ENCODE data around the gene PCMTD2.

DNA sequence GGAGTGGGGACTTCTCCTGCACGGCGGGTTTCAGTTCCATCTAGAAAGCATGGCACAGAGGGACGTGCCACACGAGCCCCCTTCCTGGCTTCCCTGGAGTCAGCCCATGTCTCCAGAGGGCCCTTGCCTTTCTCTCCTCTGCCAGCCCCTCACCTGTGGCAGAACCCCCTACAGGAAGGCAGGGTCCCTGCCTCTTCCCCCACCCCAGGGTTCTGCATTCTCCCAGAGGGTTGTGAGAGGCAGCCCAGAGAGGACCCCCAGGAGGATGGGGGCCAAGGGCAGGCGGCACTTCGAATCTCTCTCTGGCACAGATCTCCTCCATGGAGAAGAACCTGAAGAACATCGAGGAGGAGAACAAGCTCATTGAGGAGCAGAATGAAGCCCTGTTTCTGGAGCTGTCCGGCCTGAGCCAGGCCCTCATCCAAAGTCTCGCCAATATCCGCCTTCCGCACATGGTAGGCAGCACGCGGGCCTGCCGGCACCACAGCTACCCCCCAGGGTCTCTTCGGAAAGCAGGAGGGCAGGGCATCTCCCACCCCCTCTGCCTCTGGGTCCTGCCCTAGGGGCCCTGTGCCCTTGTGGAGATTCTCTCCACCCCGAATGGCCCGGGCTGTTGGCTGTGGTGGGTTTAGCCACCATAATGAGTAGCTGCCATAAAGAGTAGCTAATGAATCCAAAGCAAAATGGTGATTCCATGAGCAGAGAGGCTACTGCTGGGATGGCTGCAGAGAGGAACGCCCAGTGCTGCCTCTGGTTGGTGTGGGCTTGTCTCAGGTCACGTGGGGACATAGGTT lies 15.9 kb upstream of the PCMTD2 start:
- TF ChIP-seq, protein P1, sequence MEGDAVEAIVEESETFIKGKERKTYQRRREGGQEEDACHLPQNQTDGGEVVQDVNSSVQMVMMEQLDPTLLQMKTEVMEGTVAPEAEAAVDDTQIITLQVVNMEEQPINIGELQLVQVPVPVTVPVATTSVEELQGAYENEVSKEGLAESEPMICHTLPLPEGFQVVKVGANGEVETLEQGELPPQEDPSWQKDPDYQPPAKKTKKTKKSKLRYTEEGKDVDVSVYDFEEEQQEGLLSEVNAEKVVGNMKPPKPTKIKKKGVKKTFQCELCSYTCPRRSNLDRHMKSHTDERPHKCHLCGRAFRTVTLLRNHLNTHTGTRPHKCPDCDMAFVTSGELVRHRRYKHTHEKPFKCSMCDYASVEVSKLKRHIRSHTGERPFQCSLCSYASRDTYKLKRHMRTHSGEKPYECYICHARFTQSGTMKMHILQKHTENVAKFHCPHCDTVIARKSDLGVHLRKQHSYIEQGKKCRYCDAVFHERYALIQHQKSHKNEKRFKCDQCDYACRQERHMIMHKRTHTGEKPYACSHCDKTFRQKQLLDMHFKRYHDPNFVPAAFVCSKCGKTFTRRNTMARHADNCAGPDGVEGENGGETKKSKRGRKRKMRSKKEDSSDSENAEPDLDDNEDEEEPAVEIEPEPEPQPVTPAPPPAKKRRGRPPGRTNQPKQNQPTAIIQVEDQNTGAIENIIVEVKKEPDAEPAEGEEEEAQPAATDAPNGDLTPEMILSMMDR (conservative IDR thresholded peaks at IDR 0.05; ENCODE audit: low read depth in 2 of 2) = no peak
- no peak for TF ChIP-seq EZH2 (IDR thresholded peaks at IDR 0.05; ENCODE audit: low read depth, unreplicated experiment)
- no peak for TF ChIP-seq EZH2phosphoT487 (IDR thresholded peaks at IDR 0.05; ENCODE audit: unreplicated experiment)
- TF ChIP-seq POLR2AphosphoS5 (IDR thresholded peaks at IDR 0.05; ENCODE audit: low read depth) = no peak
- TF ChIP-seq, protein P2, sequence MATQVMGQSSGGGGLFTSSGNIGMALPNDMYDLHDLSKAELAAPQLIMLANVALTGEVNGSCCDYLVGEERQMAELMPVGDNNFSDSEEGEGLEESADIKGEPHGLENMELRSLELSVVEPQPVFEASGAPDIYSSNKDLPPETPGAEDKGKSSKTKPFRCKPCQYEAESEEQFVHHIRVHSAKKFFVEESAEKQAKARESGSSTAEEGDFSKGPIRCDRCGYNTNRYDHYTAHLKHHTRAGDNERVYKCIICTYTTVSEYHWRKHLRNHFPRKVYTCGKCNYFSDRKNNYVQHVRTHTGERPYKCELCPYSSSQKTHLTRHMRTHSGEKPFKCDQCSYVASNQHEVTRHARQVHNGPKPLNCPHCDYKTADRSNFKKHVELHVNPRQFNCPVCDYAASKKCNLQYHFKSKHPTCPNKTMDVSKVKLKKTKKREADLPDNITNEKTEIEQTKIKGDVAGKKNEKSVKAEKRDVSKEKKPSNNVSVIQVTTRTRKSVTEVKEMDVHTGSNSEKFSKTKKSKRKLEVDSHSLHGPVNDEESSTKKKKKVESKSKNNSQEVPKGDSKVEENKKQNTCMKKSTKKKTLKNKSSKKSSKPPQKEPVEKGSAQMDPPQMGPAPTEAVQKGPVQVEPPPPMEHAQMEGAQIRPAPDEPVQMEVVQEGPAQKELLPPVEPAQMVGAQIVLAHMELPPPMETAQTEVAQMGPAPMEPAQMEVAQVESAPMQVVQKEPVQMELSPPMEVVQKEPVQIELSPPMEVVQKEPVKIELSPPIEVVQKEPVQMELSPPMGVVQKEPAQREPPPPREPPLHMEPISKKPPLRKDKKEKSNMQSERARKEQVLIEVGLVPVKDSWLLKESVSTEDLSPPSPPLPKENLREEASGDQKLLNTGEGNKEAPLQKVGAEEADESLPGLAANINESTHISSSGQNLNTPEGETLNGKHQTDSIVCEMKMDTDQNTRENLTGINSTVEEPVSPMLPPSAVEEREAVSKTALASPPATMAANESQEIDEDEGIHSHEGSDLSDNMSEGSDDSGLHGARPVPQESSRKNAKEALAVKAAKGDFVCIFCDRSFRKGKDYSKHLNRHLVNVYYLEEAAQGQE (IDR thresholded peaks at IDR 0.05; ENCODE audit: unreplicated experiment) = no peak
- TF ChIP-seq CREB1 (CRISPR knock-in tag; IDR thresholded peaks at IDR 0.05; ENCODE audit: low read depth) = no peak
- TF ChIP-seq ZNF331 (CRISPR knock-in tag; IDR thresholded peaks at IDR 0.05; ENCODE audit: low read depth) = no peak
- no peak for TF ChIP-seq ZNF114 (CRISPR knock-in tag; IDR thresholded peaks at IDR 0.05)
- no peak for TF ChIP-seq JUNB (IDR thresholded peaks at IDR 0.05; ENCODE audit: unreplicated experiment)
- TF ChIP-seq, protein P3, sequence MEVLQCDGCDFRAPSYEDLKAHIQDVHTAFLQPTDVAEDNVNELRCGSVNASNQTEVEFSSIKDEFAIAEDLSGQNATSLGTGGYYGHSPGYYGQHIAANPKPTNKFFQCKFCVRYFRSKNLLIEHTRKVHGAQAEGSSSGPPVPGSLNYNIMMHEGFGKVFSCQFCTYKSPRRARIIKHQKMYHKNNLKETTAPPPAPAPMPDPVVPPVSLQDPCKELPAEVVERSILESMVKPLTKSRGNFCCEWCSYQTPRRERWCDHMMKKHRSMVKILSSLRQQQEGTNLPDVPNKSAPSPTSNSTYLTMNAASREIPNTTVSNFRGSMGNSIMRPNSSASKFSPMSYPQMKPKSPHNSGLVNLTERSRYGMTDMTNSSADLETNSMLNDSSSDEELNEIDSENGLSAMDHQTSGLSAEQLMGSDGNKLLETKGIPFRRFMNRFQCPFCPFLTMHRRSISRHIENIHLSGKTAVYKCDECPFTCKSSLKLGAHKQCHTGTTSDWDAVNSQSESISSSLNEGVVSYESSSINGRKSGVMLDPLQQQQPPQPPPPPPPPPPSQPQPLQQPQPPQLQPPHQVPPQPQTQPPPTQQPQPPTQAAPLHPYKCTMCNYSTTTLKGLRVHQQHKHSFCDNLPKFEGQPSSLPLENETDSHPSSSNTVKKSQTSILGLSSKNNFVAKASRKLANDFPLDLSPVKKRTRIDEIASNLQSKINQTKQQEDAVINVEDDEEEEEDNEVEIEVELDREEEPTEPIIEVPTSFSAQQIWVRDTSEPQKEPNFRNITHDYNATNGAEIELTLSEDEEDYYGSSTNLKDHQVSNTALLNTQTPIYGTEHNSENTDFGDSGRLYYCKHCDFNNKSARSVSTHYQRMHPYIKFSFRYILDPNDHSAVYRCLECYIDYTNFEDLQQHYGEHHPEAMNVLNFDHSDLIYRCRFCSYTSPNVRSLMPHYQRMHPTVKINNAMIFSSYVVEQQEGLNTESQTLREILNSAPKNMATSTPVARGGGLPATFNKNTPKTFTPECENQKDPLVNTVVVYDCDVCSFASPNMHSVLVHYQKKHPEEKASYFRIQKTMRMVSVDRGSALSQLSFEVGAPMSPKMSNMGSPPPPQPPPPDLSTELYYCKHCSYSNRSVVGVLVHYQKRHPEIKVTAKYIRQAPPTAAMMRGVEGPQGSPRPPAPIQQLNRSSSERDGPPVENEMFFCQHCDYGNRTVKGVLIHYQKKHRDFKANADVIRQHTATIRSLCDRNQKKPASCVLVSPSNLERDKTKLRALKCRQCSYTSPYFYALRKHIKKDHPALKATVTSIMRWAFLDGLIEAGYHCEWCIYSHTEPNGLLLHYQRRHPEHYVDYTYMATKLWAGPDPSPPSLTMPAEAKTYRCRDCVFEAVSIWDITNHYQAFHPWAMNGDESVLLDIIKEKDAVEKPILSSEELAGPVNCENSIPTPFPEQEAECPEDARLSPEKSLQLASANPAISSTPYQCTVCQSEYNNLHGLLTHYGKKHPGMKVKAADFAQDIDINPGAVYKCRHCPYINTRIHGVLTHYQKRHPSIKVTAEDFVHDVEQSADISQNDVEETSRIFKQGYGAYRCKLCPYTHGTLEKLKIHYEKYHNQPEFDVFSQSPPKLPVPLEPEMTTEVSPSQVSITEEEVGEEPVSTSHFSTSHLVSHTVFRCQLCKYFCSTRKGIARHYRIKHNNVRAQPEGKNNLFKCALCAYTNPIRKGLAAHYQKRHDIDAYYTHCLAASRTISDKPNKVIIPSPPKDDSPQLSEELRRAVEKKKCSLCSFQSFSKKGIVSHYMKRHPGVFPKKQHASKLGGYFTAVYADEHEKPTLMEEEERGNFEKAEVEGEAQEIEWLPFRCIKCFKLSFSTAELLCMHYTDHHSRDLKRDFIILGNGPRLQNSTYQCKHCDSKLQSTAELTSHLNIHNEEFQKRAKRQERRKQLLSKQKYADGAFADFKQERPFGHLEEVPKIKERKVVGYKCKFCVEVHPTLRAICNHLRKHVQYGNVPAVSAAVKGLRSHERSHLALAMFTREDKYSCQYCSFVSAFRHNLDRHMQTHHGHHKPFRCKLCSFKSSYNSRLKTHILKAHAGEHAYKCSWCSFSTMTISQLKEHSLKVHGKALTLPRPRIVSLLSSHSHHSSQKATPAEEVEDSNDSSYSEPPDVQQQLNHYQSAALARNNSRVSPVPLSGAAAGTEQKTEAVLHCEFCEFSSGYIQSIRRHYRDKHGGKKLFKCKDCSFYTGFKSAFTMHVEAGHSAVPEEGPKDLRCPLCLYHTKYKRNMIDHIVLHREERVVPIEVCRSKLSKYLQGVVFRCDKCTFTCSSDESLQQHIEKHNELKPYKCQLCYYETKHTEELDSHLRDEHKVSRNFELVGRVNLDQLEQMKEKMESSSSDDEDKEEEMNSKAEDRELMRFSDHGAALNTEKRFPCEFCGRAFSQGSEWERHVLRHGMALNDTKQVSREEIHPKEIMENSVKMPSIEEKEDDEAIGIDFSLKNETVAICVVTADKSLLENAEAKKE (CRISPR knock-in tag; IDR thresholded peaks at IDR 0.05) = no peak
